Breast epithelium (tissue), 4 donors: Measurements from ENCODE around the gene NES. TPM values are rescaled to one million over a fixed set of nuclear protein-coding genes. Genes with fewer than 3 reads are reported as not detected.

Experiments
- DNase-seq, 2 donors: peaks; one replicate each; pipeline ENCODE4 v3.0.0-alpha.2; 2019; ENCODE audit warnings: low spot score in 2 of 2
- H3K27ac ChIP-seq, 2 donors: fragments of 200-600 bp; sonication (generic) in 1 of 2; one replicate each; pipeline ENCODE4 v1.5.1; 2016 to 2019; ENCODE audit warnings: mild to moderate bottlenecking in 1 of 2
- H3K27me3 ChIP-seq, 2 donors: fragments of 200-600 bp; sonication (generic) in 1 of 2; one replicate each; pipeline versions ENCODE4 v1.5.1 to v1.6.0; 2017 to 2019; ENCODE audit warnings: control low read depth in 1 of 2, mild to moderate bottlenecking in 1 of 2
- H3K36me3 ChIP-seq: fragments of 200-600 bp; one replicate; pipeline ENCODE4 v1.5.1; 2019
- H3K4me1 ChIP-seq, 2 donors: fragments of 200-600 bp; sonication (generic); one replicate each; pipeline ENCODE4 v1.5.1; 2016 to 2019; ENCODE audit warnings: control low read depth in 1 of 2
- H3K4me3 ChIP-seq, 3 donors: fragments of 200-600 bp; sonication (generic); 1 replicate in 2 of 3; 2 replicates in 1 of 3; pipeline ENCODE4 v1.5.1; 2016 to 2019; ENCODE audit warnings: mild to moderate bottlenecking in 3 of 3, moderate library complexity in 2 of 3
- H3K9me3 ChIP-seq, 2 donors: fragments of 200-600 bp; sonication (generic) in 1 of 2; one replicate each; pipeline ENCODE4 v1.5.1; 2016 to 2019; ENCODE audit warnings: control low read depth in 1 of 2
- CTCF ChIP-seq, 3 donors: fragments of 450-650 bp; IDR thresholded peaks; one replicate each; pipeline ENCODE4 v1.5.1; 2016 to 2017; ENCODE audit warnings: antibody characterized with exemption in 3 of 3, mild to moderate bottlenecking in 3 of 3, moderate library complexity in 3 of 3
- POLR2A ChIP-seq: fragments of 450-650 bp; IDR thresholded peaks from one replicate; pipeline ENCODE4 v1.6.1; 2016; ENCODE audit warnings: antibody characterized with exemption, mild to moderate bottlenecking, moderate library complexity
- POLR2AphosphoS5 ChIP-seq, 3 donors: sonication (generic); formaldehyde crosslinking; IDR thresholded peaks; one replicate each; pipeline ENCODE4 v1.6.1; 2017; ENCODE audit warnings: antibody characterized with exemption in 3 of 3
- intact Hi-C: fragments of 100-400 bp; cut with DNase I; formaldehyde crosslinking; loops from one replicate; pipeline ENCODE4 v1.15.1; 2023; ENCODE audit warnings: low total_unique reads
- total RNA-seq, 3 donors: library from RNA; depleted of rRNA; stranded (reverse); fragments of >200 nt; gene quantifications; one replicate each; pipeline ENCODE4 v1.1.0, GENCODE V29; 2016

The NES gene
- total RNA-seq, 3 donors from 2014 or later: 9.9 to 28.5 (median 14.9) TPM

GRCh38 chr1:156709757-156710489, 32.7 kb upstream of the NES start:
- H3K27me3 ChIP-seq: no peaks in the 10 kb centered on the region
- no peak overlapping the region for H3K4me3 ChIP-seq
- no peaks in the 10 kb centered on the region for H3K36me3 ChIP-seq
- no peaks in the 10 kb centered on the region for H3K9me3 ChIP-seq
- DNase-seq: peak; percentile 80 to 87
- no peak for TF ChIP-seq CTCF (IDR thresholded peaks at IDR 0.05)
- peak in 1 of 3 donors; percentile 51 for TF ChIP-seq POLR2AphosphoS5 (IDR thresholded peaks at IDR 0.05)
- H3K4me1 ChIP-seq: peaks cover 40 to 59% of the 10 kb centered on the region in 2 donors
- intact Hi-C loops: no loop called here
- peak overlapping the region; percentile 92 to 94 for H3K27ac ChIP-seq

GRCh38 chr1:156709031-156709430, 31.8 kb upstream of the NES start:
- Histone ChIP-seq H3K9me3 (no peaks in the 10 kb centered on the region), H3K27me3 (no peaks in the 10 kb centered on the region), H3K4me3 (no peak overlapping the region), H3K27ac (peak overlapping the region; percentile 92 to 94), H3K4me1 (peaks cover 47 to 62% of the 10 kb centered on the region in 2 donors), H3K36me3 (no peaks in the 10 kb centered on the region)
- intact Hi-C loops: no loop called here
- DNase-seq: no peak
- TF ChIP-seq CTCF (IDR thresholded peaks at IDR 0.05) (no peak), POLR2AphosphoS5 (IDR thresholded peaks at IDR 0.05) (no peak), POLR2A (no peak)

GRCh38 chr1:156708218-156708661, 31.0 kb upstream of the NES start:
- TF ChIP-seq CTCF (IDR thresholded peaks at IDR 0.05): no peak
- TF ChIP-seq POLR2AphosphoS5 (IDR thresholded peaks at IDR 0.05): no peak
- no peak for TF ChIP-seq POLR2A
- intact Hi-C loops: no loop called here
- H3K27ac ChIP-seq: peak overlapping the region; percentile 92 to 94

GRCh38 chr1:156707417-156708217, 30.4 kb upstream of the NES start:
- H3K27me3 ChIP-seq: no peaks in the 10 kb centered on the region
- no peak for DNase-seq
- H3K4me1 ChIP-seq: peaks cover 53 to 70% of the 10 kb centered on the region in 2 donors
- intact Hi-C loops: no loop called here
- H3K4me3 ChIP-seq: no peak overlapping the region
- peak overlapping the region; percentile 92 to 94 for H3K27ac ChIP-seq
- TF ChIP-seq POLR2A (no peak), POLR2AphosphoS5 (IDR thresholded peaks at IDR 0.05) (no peak), CTCF (IDR thresholded peaks at IDR 0.05) (no peak)
- no peaks in the 10 kb centered on the region for H3K36me3 ChIP-seq
- H3K9me3 ChIP-seq: no peaks in the 10 kb centered on the region

More at GRCh38 chr1:156708218-156708661, 31.0 kb upstream of the NES start:
- H3K9me3 ChIP-seq: no peaks in the 10 kb centered on the region
- H3K36me3 ChIP-seq: no peaks in the 10 kb centered on the region
- H3K4me1 ChIP-seq: peaks cover 54 to 70% of the 10 kb centered on the region in 2 donors
- no peaks in the 10 kb centered on the region for H3K27me3 ChIP-seq
- no peak for DNase-seq
- no peak overlapping the region for H3K4me3 ChIP-seq
